ENCODE results near the gene RPS23. TPM values are rescaled to one million over a fixed set of nuclear protein-coding genes. Genes with fewer than 3 reads are reported as not detected.

The RPS23 gene
- total and polyA plus RNA-seq, 2 of the 8 experiments (the other 6 are each of a cell fraction or from before 2014, with no cell fraction given) = 2,559 to 4,867 TPM

GRCh38 chr5:82283893-82284292, 5.7 kb upstream of the RPS23 start (continued):
- TF ChIP-seq CHD7 (IDR thresholded peaks at IDR 0.05; ENCODE audit: insufficient replicate concordance, low read length) (no peak), SAP30 (IDR thresholded peaks at IDR 0.05; ENCODE audit: insufficient read depth, insufficient replicate concordance, low read length) (no peak), TAF1 (IDR thresholded peaks at IDR 0.05; ENCODE audit: low read depth, low read length) (no peak), ZNF274 (IDR thresholded peaks at IDR 0.05; ENCODE audit: borderline replicate concordance, extremely low read depth, low read length) (no peak), JUND (IDR thresholded peaks at IDR 0.05; ENCODE audit: low read length) (no peak), BACH1 (IDR thresholded peaks at IDR 0.05; ENCODE audit: low read length) (no peak), EP300 (IDR thresholded peaks at IDR 0.05; ENCODE audit: borderline replicate concordance in 1 of 2, low read depth in 2 of 2, low read length in 2 of 2) (no peak)
